ENCODE data around the gene TCEA2. TPM values are rescaled to one million over a fixed set of nuclear protein-coding genes. Genes with fewer than 3 reads are reported as not detected.

TCEA2 gene
- total RNA-seq, 2 donors from 2014 or later: 21.9 to 79.3 TPM

GRCh38 chr20:64032706-64033624 is 30.0 kb upstream of the TCEA2 start:
- Mint-ChIP-seq H3K27ac (peak overlapping the region; percentile 82 to 92), H3K9me3 (no peaks in the 10 kb centered on the region), H3K36me3 (peaks cover 0 to 5% of the 10 kb centered on the region in 2 donors)
- DNase-seq (ENCODE audit: low spot score in 2 of 2) (no peak), ATAC-seq (no peak)

GRCh38 chr20:64033981-64034493 is 29.0 kb upstream of the TCEA2 start:
- DNase-seq (ENCODE audit: low spot score in 2 of 2) (no peak), ATAC-seq (no peak)
- peak overlapping the region; percentile 82 to 92 for H3K27ac Mint-ChIP-seq
- no peaks in the 10 kb centered on the region for H3K9me3 Mint-ChIP-seq
- H3K36me3 Mint-ChIP-seq: peaks cover 0 to 5% of the 10 kb centered on the region in 2 donors

- DNase-seq (ENCODE audit: low spot score in 2 of 2) (peak in 1 of 2 donors; percentile 53), ATAC-seq (peak; percentile 58 to 61)
- Mint-ChIP-seq H3K36me3 (no peaks in the 10 kb centered on the region), H3K9me3 (no peaks in the 10 kb centered on the region), H3K27ac (peak overlapping the region; percentile 82 to 94)
These were observed 27.7 kb upstream of the TCEA2 start for GRCh38 chr20:64035066-64035932.

GRCh38 chr20:64035933-64036345 is 27.1 kb upstream of the TCEA2 start, which contains the start of gene C20orf204:
C20orf204 (plus strand) TSS chr20:64036182; CDS start chr20:64036324, 142 bp downstream.
- DNase-seq (ENCODE audit: low spot score in 2 of 2): no peak
- ATAC-seq: no peak
- Mint-ChIP-seq H3K36me3 (no peaks in the 10 kb centered on the region), H3K27ac (peak within 1 kb of the TSS; percentile 82 to 94), H3K9me3 (no peaks in the 10 kb centered on the region)

GRCh38 chr20:64036346-64037198 is 26.4 kb upstream of the TCEA2 start:
- peak in 1 of 2 donors; percentile 12 for ATAC-seq
- Mint-ChIP-seq H3K9me3 (no peaks in the 10 kb centered on the region), H3K27ac (peak overlapping the region; percentile 79 to 82), H3K36me3 (no peaks in the 10 kb centered on the region)
- DNase-seq (ENCODE audit: low spot score in 2 of 2): no peak

GRCh38 chr20:64037199-64037497 is 25.9 kb upstream of the TCEA2 start:
- Mint-ChIP-seq H3K27ac (peak overlapping the region; percentile 79 to 82), H3K9me3 (no peaks in the 10 kb centered on the region), H3K36me3 (no peaks in the 10 kb centered on the region)
- DNase-seq (ENCODE audit: low spot score in 2 of 2): no peak
- ATAC-seq: no peak

GRCh38 chr20:64037498-64038213 is 25.3 kb upstream of the TCEA2 start:
- H3K9me3 Mint-ChIP-seq: no peaks in the 10 kb centered on the region
- peak in 1 of 2 donors; percentile 52 for DNase-seq (ENCODE audit: low spot score in 2 of 2)

GRCh38 chr20:64038224-64038564 is 24.8 kb upstream of the TCEA2 start:
- Mint-ChIP-seq H3K36me3 (no peaks in the 10 kb centered on the region), H3K27ac (no peak overlapping the region), H3K9me3 (no peaks in the 10 kb centered on the region)
- ATAC-seq (peak; percentile 17 to 44), DNase-seq (ENCODE audit: low spot score in 2 of 2) (peak in 1 of 2 donors; percentile 60)

More at GRCh38 chr20:64037498-64038213, 25.3 kb upstream of the TCEA2 start:
- ATAC-seq: peak in 1 of 2 donors; percentile 7
- Mint-ChIP-seq H3K27ac (peak overlapping the region; percentile 79 to 82), H3K36me3 (no peaks in the 10 kb centered on the region)

GRCh38 chr20:64038565-64039292 is 24.3 kb upstream of the TCEA2 start:
- Mint-ChIP-seq H3K9me3 (no peaks in the 10 kb centered on the region), H3K27ac (peak overlapping the region in 1 of 2 donors; percentile 59), H3K36me3 (no peaks in the 10 kb centered on the region)
- ATAC-seq (peak; percentile 62 to 65), DNase-seq (ENCODE audit: low spot score in 2 of 2) (peak; percentile 79 to 85)

- ATAC-seq: no peak
- H3K9me3 Mint-ChIP-seq: no peaks in the 10 kb centered on the region
- H3K36me3 Mint-ChIP-seq: no peaks in the 10 kb centered on the region
- H3K27ac Mint-ChIP-seq: peak overlapping the region in 1 of 2 donors; percentile 59
- no peak for DNase-seq (ENCODE audit: low spot score in 2 of 2)
These were observed 23.5 kb upstream of the TCEA2 start for GRCh38 chr20:64039293-64040160.

- no peaks in the 10 kb centered on the region for H3K36me3 Mint-ChIP-seq
- no peak for ATAC-seq
- no peak for DNase-seq (ENCODE audit: low spot score in 2 of 2)
- H3K9me3 Mint-ChIP-seq: no peaks in the 10 kb centered on the region
- no peak overlapping the region for H3K27ac Mint-ChIP-seq
These were observed 22.6 kb upstream of the TCEA2 start for GRCh38 chr20:64040231-64041039.

- Mint-ChIP-seq H3K9me3 (no peaks in the 10 kb centered on the region), H3K36me3 (no peaks in the 10 kb centered on the region), H3K27ac (peak overlapping the region; percentile 19 to 78)
- no peak for DNase-seq (ENCODE audit: low spot score in 2 of 2)
- no peak for ATAC-seq
These were observed 21.8 kb upstream of the TCEA2 start for GRCh38 chr20:64041040-64041780.

- no peaks in the 10 kb centered on the region for H3K36me3 Mint-ChIP-seq
- DNase-seq (ENCODE audit: low spot score in 2 of 2) (no peak), ATAC-seq (no peak)
- no peaks in the 10 kb centered on the region for H3K9me3 Mint-ChIP-seq
- peak overlapping the region in 1 of 2 donors; percentile 78 for H3K27ac Mint-ChIP-seq
These were observed 21.3 kb upstream of the TCEA2 start for GRCh38 chr20:64041781-64042053.
